Choroid plexus epithelial cell (primary cell): ENCODE measurements around the gene GLS.
A peak's percentile ranks its signal among the peaks of the same experiment; 100 is the strongest.

ENCODE experiments used
- DNase-seq: peaks from one replicate; pipeline ENCODE4 v3.0.0-alpha.2; 2010; ENCODE audit warnings: low read depth
- H3K4me3 ChIP-seq: 2 replicates; pipeline ENCODE4 v1.5.1; 2011; ENCODE audit warnings: low read depth, mild to moderate bottlenecking, control low read depth, low read length, moderate library complexity
- CTCF ChIP-seq: conservative IDR thresholded peaks from 2 replicates; pipeline ENCODE4 v1.5.1; 2011; ENCODE audit warnings: low read depth, mild to moderate bottlenecking, control low read depth, inconsistent platforms, low read length, moderate library complexity

The GLS gene

DNA sequence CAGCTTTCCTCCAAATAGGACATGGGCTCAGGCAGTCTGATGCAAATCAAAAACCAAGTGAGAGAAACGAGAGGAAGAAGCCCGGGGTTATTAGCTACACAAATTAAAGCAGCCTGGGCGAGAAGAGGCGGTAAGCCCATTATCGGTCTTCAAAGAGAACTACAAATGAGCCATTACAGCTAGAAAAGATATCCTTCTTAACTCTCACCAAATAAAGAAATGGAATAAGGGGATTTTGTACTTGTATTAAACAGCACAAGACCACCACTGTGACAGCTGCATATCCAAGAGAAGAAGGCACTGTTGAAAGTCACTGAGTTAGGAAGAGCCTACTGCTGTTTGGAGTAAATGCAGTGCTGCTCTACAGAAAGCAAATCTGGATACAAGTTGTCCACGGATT, 100.7 kb downstream of the GLS start:
- H3K4me3 ChIP-seq, result no peak overlapping the region
- no peak for TF ChIP-seq CTCF
- no peak for DNase-seq

DNA sequence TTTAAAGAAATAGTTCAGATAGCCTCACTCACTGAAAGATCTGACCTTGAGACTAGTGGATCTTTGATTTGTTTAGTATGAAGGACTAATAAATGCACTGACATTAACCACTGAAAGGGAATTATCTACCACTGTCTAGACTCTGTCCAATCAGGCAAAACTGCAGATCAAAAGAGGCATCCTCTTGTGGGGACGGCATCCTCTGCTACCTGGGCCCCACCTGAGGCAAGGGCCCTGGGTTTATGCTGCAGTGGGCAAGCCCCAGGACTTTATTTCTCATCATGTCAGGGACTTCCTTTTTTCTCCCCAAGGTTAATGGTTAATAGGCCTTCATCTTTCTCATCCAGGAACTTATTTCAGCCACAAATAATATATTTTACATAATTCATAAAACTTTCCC, 101.1 kb downstream of the GLS start:
- no peak overlapping the region for H3K4me3 ChIP-seq
- TF ChIP-seq CTCF, result no peak
- no peak for DNase-seq

- H3K4me3 ChIP-seq, result no peak overlapping the region
- no peak for DNase-seq
- TF ChIP-seq CTCF, result no peak
Measured at GRCh38 chr2:190982262-190983034, 101.8 kb downstream of the GLS start.

DNA sequence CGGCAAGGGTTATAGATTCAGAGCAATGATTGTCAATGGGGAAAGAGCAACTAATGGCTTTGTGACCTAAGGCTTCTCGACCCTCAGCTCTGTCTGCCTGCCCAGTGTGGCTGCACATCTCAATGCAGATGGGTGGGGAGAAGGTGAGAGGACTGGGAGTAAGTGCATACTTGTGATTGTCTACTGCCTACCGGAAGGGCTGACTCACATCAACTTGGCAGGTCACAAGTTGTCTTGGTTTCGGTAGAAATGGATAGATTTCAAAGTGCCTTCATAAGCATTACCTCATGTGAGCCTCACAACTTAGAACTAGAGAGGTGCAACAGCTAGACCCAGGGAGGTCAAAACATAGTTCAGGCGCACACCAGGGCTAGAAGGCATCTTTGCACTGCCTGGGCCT, 104.0 kb downstream of the GLS start:
- H3K4me3 ChIP-seq, result no peak overlapping the region
- peak; percentile 93 for DNase-seq
- no peak for TF ChIP-seq CTCF

- TF ChIP-seq CTCF, result no peak
- no peak for DNase-seq
- no peak overlapping the region for H3K4me3 ChIP-seq
Measured at GRCh38 chr2:190986221-190986953, 105.8 kb downstream of the GLS start.

GRCh38 chr2:190987116-190987515, 106.5 kb downstream of the GLS start:
- TF ChIP-seq CTCF, result no peak
- no peak for DNase-seq
- H3K4me3 ChIP-seq, result no peak overlapping the region
